Measurements from ENCODE around the gene SNHG17. TPM values are rescaled to one million over a fixed set of nuclear protein-coding genes. Genes with fewer than 3 reads are reported as not detected.
"Not testable (repeated sequence)": the region's sequence is repeated elsewhere in the genome, so short reads cannot be mapped to it uniquely, and the experiment has no call there.

Gene SNHG17
- polyA plus RNA-seq, 2 of the 4 experiments (the other 2 are of a cell fraction), result 125 to 154 TPM

DNA sequence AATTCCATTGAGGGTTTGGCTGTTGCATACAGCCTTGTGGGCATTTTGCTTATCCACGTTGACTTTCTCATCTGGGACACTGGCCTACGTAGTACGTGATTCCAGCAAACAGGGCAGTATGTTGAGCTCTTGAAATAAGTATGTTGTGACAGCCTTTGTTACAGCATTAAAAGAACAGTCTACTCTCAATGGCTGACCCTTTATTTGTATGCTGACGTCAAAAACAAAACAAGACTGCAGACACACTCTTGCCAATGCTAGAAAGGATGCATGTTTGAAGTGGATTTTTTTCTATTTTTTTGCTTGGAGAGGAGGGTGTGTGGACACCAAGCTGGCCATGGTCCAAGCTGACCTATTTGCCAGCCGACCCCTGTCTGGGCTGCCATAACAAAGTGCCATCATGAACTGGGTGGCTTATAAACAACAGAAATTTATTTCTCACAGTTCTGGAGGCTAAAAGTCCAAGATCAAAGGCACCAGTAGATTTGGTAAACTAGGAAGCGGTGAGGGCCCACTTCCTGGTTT lies 10.8 kb upstream of the SNHG17 start:
- POLR2A ChIA-PET, result interaction anchor here (0.6 to 3.5 kb wide), 9 partner anchors 8 to 480 kb away, joined by 3 to 75 read pairs (median 4); partner anchors contain the start of genes FAM83D, RALGAPB and SNHG17
- Histone ChIP-seq H3K27ac (peak overlapping the region in 1 of 2 experiments; percentile 97; a peak in 3 of 6 replicates), H3K9me3 (no peaks in the 10 kb centered on the region), H3K4me1 (peaks cover 14% of the 10 kb centered on the region), H3K4me3 (no peak overlapping the region), H3K4me2 (peak overlapping the region; percentile 87; the same call in 2 of the 3 replicates)
- no peak for TF ChIP-seq ZSCAN20 (CRISPR knock-in tag; IDR thresholded peaks at IDR 0.05)
- no peak for TF ChIP-seq TFCP2L1 (CRISPR knock-in tag; IDR thresholded peaks at IDR 0.05)
- TF ChIP-seq, protein P1, sequence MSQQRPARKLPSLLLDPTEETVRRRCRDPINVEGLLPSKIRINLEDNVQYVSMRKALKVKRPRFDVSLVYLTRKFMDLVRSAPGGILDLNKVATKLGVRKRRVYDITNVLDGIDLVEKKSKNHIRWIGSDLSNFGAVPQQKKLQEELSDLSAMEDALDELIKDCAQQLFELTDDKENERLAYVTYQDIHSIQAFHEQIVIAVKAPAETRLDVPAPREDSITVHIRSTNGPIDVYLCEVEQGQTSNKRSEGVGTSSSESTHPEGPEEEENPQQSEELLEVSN (IDR thresholded peaks at IDR 0.05; ENCODE audit: borderline replicate concordance, low read depth), result no peak
- TF ChIP-seq HEYL (CRISPR knock-in tag; IDR thresholded peaks at IDR 0.05), result no peak
- TF ChIP-seq ESRRA (IDR thresholded peaks at IDR 0.05; ENCODE audit: borderline replicate concordance, low read length), result no peak
- TF ChIP-seq KDM1A (IDR thresholded peaks at IDR 0.05; ENCODE audit: low read depth), result no peak
- no peak for TF ChIP-seq CBX2 (IDR thresholded peaks at IDR 0.05; ENCODE audit: borderline replicate concordance, low read depth)
- no peak for TF ChIP-seq NFE2L2 (conservative IDR thresholded peaks at IDR 0.05; ENCODE audit: low read length)
- TF ChIP-seq, protein P2, sequence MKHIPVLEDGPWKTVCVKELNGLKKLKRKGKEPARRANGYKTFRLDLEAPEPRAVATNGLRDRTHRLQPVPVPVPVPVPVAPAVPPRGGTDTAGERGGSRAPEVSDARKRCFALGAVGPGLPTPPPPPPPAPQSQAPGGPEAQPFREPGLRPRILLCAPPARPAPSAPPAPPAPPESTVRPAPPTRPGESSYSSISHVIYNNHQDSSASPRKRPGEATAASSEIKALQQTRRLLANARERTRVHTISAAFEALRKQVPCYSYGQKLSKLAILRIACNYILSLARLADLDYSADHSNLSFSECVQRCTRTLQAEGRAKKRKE (CRISPR knock-in tag; IDR thresholded peaks at IDR 0.05; ENCODE audit: low read depth), result no peak
- no peak for TF ChIP-seq FOSB (CRISPR knock-in tag; IDR thresholded peaks at IDR 0.05)
- FAIRE-seq, result no peak
- ATAC-seq, result no peak; a peak in 1 of 6 replicates
- DNase-seq (ENCODE audit: low read depth in 1 of 2, low spot score in 1 of 2), result no peak
- CTCF ChIA-PET, result interaction anchor here (0.6 to 12.0 kb wide), 24 partner anchors 8 to 509 kb away, joined by 3 to 142 read pairs (median 4); partner anchors contain the start of genes RALGAPB and SNHG17
- 44% methylated on average over 6 of the region's 6 CpGs for WGBS (ENCODE audit: missing lambda C conversion rate)

DNA sequence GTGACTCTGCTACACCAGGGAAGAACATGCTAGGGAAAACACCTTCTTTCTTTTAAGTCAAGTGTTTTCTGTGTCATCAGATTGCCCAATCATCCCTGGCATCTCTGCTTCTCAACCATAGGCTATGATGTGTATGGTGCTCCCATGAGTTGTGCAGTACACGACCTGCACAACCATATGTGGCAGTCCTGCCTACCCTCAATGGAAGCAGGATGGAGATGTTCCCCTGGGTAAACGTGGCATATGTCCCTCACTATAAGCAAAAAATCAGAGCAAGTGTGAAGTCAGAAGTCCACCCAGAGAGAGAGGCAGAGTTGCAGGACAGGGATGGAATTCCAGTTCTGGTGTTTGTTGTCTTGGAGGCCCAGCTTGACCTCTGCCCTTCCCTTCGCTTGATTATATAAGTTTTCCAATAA lies 10.3 kb upstream of the SNHG17 start:
- no peak overlapping the region for H3K27ac ChIP-seq
- POLR2A ChIA-PET, result interaction anchor here (3.4 to 3.5 kb wide), 2 partner anchors 11 to 27 kb away, joined by 24 to 75 read pairs; partner anchors contain the start of genes RALGAPB and SNHG17
- ATAC-seq (no peak), DNase-seq (ENCODE audit: low read depth in 1 of 2, low spot score in 1 of 2) (no peak), FAIRE-seq (no peak)
- 39% methylated on average over 3 of the region's 3 CpGs for WGBS (ENCODE audit: missing lambda C conversion rate)
- H3K4me3 ChIP-seq, result no peak overlapping the region
- H3K4me2 ChIP-seq, result no peak overlapping the region
- CTCF ChIA-PET, result interaction anchor here (0.8 to 12.0 kb wide), 17 partner anchors 8 to 281 kb away, joined by 3 to 142 read pairs (median 6); partner anchors contain the start of genes RALGAPB and SNHG17
- TF ChIP-seq, protein P3, sequence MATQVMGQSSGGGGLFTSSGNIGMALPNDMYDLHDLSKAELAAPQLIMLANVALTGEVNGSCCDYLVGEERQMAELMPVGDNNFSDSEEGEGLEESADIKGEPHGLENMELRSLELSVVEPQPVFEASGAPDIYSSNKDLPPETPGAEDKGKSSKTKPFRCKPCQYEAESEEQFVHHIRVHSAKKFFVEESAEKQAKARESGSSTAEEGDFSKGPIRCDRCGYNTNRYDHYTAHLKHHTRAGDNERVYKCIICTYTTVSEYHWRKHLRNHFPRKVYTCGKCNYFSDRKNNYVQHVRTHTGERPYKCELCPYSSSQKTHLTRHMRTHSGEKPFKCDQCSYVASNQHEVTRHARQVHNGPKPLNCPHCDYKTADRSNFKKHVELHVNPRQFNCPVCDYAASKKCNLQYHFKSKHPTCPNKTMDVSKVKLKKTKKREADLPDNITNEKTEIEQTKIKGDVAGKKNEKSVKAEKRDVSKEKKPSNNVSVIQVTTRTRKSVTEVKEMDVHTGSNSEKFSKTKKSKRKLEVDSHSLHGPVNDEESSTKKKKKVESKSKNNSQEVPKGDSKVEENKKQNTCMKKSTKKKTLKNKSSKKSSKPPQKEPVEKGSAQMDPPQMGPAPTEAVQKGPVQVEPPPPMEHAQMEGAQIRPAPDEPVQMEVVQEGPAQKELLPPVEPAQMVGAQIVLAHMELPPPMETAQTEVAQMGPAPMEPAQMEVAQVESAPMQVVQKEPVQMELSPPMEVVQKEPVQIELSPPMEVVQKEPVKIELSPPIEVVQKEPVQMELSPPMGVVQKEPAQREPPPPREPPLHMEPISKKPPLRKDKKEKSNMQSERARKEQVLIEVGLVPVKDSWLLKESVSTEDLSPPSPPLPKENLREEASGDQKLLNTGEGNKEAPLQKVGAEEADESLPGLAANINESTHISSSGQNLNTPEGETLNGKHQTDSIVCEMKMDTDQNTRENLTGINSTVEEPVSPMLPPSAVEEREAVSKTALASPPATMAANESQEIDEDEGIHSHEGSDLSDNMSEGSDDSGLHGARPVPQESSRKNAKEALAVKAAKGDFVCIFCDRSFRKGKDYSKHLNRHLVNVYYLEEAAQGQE (IDR thresholded peaks at IDR 0.05), result no peak
- no peak for TF ChIP-seq HEYL (CRISPR knock-in tag; IDR thresholded peaks at IDR 0.05)
- no peak for TF ChIP-seq TP53 (CRISPR knock-in tag; IDR thresholded peaks at IDR 0.05)
- no peak for TF ChIP-seq SMC3 (IDR thresholded peaks at IDR 0.05)
- no peak for TF ChIP-seq MYC (IDR thresholded peaks at IDR 0.05; ENCODE audit: borderline replicate concordance, low read length)
- no peak for TF ChIP-seq POLR2AphosphoS2 (conservative IDR thresholded peaks at IDR 0.05; ENCODE audit: low read length)
- H3K9me3 ChIP-seq, result no peaks in the 10 kb centered on the region
- peaks cover 14% of the 10 kb centered on the region for H3K4me1 ChIP-seq

DNA sequence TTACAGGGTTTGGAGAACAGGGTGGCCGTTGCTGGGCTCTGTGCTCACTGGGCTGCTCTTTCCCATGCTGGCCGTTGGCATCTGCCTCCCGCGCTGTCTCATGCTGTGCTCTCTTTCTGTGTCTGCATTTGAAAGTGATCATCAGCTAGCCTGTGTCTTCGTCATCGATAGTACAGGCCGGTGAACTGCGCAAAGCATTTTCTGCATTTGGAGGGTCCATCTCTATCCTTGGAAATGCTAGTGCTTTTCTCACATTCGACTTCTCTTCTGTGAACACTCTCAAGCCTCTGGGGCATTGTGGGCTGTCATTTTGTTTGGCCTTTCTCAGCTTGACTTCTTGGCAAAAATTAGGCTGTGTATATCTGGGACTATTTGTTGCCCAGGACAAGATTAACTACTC lies 6.8 kb upstream of the SNHG17 start:
- ChIA-PET POLR2A (no interaction called here), CTCF (interaction anchor here (1.1 to 1.4 kb wide), 2 partner anchors 30 to 190 kb away, joined by 3 read pairs; partner anchors contain the start of gene RALGAPB)
- no peak for TF ChIP-seq SREBF2 (IDR thresholded peaks at IDR 0.05)
- TF ChIP-seq GATA3 (IDR thresholded peaks at IDR 0.05; ENCODE audit: borderline replicate concordance), result no peak
- TF ChIP-seq, protein P4, sequence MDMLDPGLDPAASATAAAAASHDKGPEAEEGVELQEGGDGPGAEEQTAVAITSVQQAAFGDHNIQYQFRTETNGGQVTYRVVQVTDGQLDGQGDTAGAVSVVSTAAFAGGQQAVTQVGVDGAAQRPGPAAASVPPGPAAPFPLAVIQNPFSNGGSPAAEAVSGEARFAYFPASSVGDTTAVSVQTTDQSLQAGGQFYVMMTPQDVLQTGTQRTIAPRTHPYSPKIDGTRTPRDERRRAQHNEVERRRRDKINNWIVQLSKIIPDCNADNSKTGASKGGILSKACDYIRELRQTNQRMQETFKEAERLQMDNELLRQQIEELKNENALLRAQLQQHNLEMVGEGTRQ (IDR thresholded peaks at IDR 0.05), result no peak

DNA sequence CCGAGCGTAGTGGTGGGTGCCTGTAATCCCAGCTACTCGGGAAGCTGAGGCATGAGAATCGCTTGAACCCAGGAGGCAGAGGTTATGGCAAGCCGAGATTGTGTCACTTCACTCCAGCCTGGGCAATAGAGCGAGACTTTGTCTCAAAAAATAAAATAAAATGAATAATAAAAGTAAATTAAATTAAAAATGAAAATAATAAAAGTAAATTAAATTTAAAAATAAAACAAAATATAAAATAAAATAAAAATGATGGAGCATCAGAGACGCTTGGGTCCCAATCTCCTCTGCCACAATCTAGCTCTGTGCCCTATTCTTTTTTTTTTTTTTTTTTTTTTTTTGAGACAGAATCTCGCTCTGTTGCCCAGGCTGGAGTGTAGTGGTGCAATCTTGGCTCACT lies 6.0 kb upstream of the SNHG17 start:
- FAIRE-seq; H3K4me3 ChIP-seq; H3K27ac ChIP-seq; H3K9me3 ChIP-seq; POLR2A ChIA-PET; H3K4me1 ChIP-seq; ATAC-seq; H3K4me2 ChIP-seq; DNase-seq (ENCODE audit: low read depth in 1 of 2, low spot score in 1 of 2): not testable (repeated sequence)
- CTCF ChIA-PET, result interaction anchor here (0.9 to 1.1 kb wide), 2 partner anchors 31 to 32 kb away, joined by 3 read pairs; partner anchors contain the start of gene RALGAPB
- 79% methylated on average over 8 of the region's 8 CpGs for WGBS (ENCODE audit: missing lambda C conversion rate)

More for the DNA sequence above, 6.8 kb upstream of the SNHG17 start:
- ATAC-seq (no peak), FAIRE-seq (no peak), DNase-seq (ENCODE audit: low read depth in 1 of 2, low spot score in 1 of 2) (no peak)
- Histone ChIP-seq H3K4me3 (no peak overlapping the region), H3K27ac (no peak overlapping the region), H3K4me1 (no peaks in the 10 kb centered on the region), H3K4me2 (no peak overlapping the region), H3K9me3 (no peaks in the 10 kb centered on the region)
- WGBS (ENCODE audit: missing lambda C conversion rate), result 81% methylated on average over 9 of the region's 9 CpGs

Data from A549 (cell line).